Body of pancreas (tissue), 4 donors: Measurements from ENCODE around the gene PLEKHG3. TPM values are rescaled to one million over a fixed set of nuclear protein-coding genes. Genes with fewer than 3 reads are reported as not detected.

Experiments used
- ATAC-seq: fragments of 150-250 bp; one replicate; pipeline ENCODE4 v1.9.1; 2016
- DNase-seq, 4 donors: peaks; one replicate each; pipeline ENCODE4 v3.0.0-alpha.2; 2019
- H3K27ac ChIP-seq, 4 donors: fragments of 200-600 bp; sonication (generic); 1 replicate in 3 of 4; 2 replicates in 1 of 4; pipeline versions ENCODE4 v1.5.1 to v1.6.1; 2016 to 2019; ENCODE audit warnings: mild to moderate bottlenecking in 1 of 4, mixed read lengths in 1 of 4, moderate library complexity in 1 of 4
- H3K27me3 ChIP-seq, 2 donors: fragments of 200-600 bp; sonication (generic); one replicate each; pipeline ENCODE4 v1.6.0; 2016; ENCODE audit warnings: mild to moderate bottlenecking in 1 of 2
- H3K36me3 ChIP-seq, 2 donors: fragments of 200-600 bp; sonication (generic); replicated peaks in 1 of 2; 2 replicates each; pipeline ENCODE4 v1.5.1; 2016; ENCODE audit warnings: low read depth in 2 of 2; ENCODE audit not compliant: insufficient read depth in 1 of 2
- H3K4me1 ChIP-seq: fragments of 200-600 bp; sonication (generic); one replicate; pipeline ENCODE4 v1.6.0; 2016
- H3K4me3 ChIP-seq, 2 donors: fragments of 200-600 bp; sonication (generic); 1 replicate in 1 of 2; 2 replicates in 1 of 2; pipeline ENCODE4 v1.5.1; 2016 to 2019
- H3K9me3 ChIP-seq, 3 donors: fragments of 200-600 bp; sonication (generic); 1 replicate in 2 of 3; 2 replicates in 1 of 3; pipeline ENCODE4 v1.5.1; 2016
- CTCF ChIP-seq, 7 experiments: fragments of 450-650 bp in 4 of 7; fragments of 200-600 bp in 3 of 7; sonication (generic) in 3 of 7; IDR thresholded peaks; one replicate each; pipeline ENCODE4 v1.5.1; 2016 to 2019; ENCODE audit warnings: antibody characterized with exemption in 7 of 7
- POLR2A ChIP-seq, 3 donors: fragments of 450-650 bp; IDR thresholded peaks; one replicate each; pipeline ENCODE4 v1.6.1; 2016; ENCODE audit warnings: antibody characterized with exemption in 3 of 3, mild to moderate bottlenecking in 2 of 3
- WGBS, 2 donors: methylation state at CpG; one replicate each; pipeline ENCODE4 v1.1.5; 2017; 5-methylcytosine and 5-hydroxymethylcytosine counted together
- intact Hi-C: fragments of 100-400 bp; cut with DNase I; formaldehyde crosslinking; loops from one replicate; pipeline ENCODE4 v1.15.1; 2023
- total RNA-seq, 2 donors: library from RNA; depleted of rRNA; stranded (reverse); fragments of >200 nt; gene quantifications; one replicate each; pipeline ENCODE4 v1.1.0, GENCODE V29; 2016

Gene PLEKHG3
- total RNA-seq, 2 donors from 2014 or later = 34.5 to 40.2 TPM

- peaks cover 96% of the 10 kb centered on the region for H3K4me1 ChIP-seq
- no peaks in the 10 kb centered on the region for H3K9me3 ChIP-seq
- no peaks in the 10 kb centered on the region for H3K27me3 ChIP-seq
- no peak overlapping the region for H3K4me3 ChIP-seq
- 92 to 93% methylated on average over 7 of the region's 7 CpGs for WGBS, 2 donors
- no peak for TF ChIP-seq POLR2A (IDR thresholded peaks at IDR 0.05)
- no peak for TF ChIP-seq CTCF (IDR thresholded peaks at IDR 0.05)
- intact Hi-C loops = no loop called here
- peak overlapping the region; percentile 90 to 93 (median 93) for H3K27ac ChIP-seq
- ATAC-seq (no peak), DNase-seq (peak in 2 of 4 donors; percentile 4 to 11)
- no peaks in the 10 kb centered on the region for H3K36me3 ChIP-seq
Observed at GRCh38 chr14:64718762-64719161, 14.5 kb downstream of the PLEKHG3 start.

- ATAC-seq (no peak), DNase-seq (peak in 2 of 4 donors; percentile 6 to 12)
- Histone ChIP-seq H3K27ac (peak overlapping the region; percentile 90 to 93 (median 93)), H3K9me3 (no peaks in the 10 kb centered on the region), H3K4me1 (peaks cover 98% of the 10 kb centered on the region), H3K4me3 (no peak overlapping the region), H3K36me3 (no peaks in the 10 kb centered on the region), H3K27me3 (no peaks in the 10 kb centered on the region)
- intact Hi-C loops = no loop called here
- 79% methylated on average over 7 of the region's 7 CpGs for WGBS, 2 donors
- no peak for TF ChIP-seq CTCF (IDR thresholded peaks at IDR 0.05)
- no peak for TF ChIP-seq POLR2A (IDR thresholded peaks at IDR 0.05)
Observed at GRCh38 chr14:64719601-64720000, 15.4 kb downstream of the PLEKHG3 start.

GRCh38 chr14:64720131-64720576 lies 15.9 kb downstream of the PLEKHG3 start:
- no peak overlapping the region for H3K4me3 ChIP-seq
- no peaks in the 10 kb centered on the region for H3K27me3 ChIP-seq
- ATAC-seq = peak; percentile 58
- TF ChIP-seq CTCF (IDR thresholded peaks at IDR 0.05) (no peak), POLR2A (IDR thresholded peaks at IDR 0.05) (peak in 2 of 3 donors; percentile 26 to 35)
- peaks cover 98% of the 10 kb centered on the region for H3K4me1 ChIP-seq
- no peaks in the 10 kb centered on the region for H3K9me3 ChIP-seq
- H3K36me3 ChIP-seq = no peaks in the 10 kb centered on the region
- H3K27ac ChIP-seq = peak overlapping the region; percentile 90 to 93 (median 93)
- peak; percentile 67 to 83 (median 78) for DNase-seq
- intact Hi-C loops = no loop called here
- 36 to 44% methylated on average over 7 of the region's 7 CpGs for WGBS, 2 donors

- no peaks in the 10 kb centered on the region for H3K36me3 ChIP-seq
- H3K4me3 ChIP-seq = no peak overlapping the region
- TF ChIP-seq POLR2A (IDR thresholded peaks at IDR 0.05) = peak in 2 of 3 donors; percentile 47 to 51
- no peak for TF ChIP-seq CTCF (IDR thresholded peaks at IDR 0.05)
- intact Hi-C loops = no loop called here
- H3K4me1 ChIP-seq = peaks cover 99% of the 10 kb centered on the region
- no peaks in the 10 kb centered on the region for H3K27me3 ChIP-seq
- ATAC-seq = peak; percentile 70
- WGBS, 2 donors = 0 to 6% methylated on average over 5 of the region's 5 CpGs
- DNase-seq = peak; percentile 77 to 90 (median 87)
- H3K9me3 ChIP-seq = no peaks in the 10 kb centered on the region
- peak overlapping the region; percentile 90 to 93 (median 93) for H3K27ac ChIP-seq
Observed at GRCh38 chr14:64721391-64721791, 17.2 kb downstream of the PLEKHG3 start.

- H3K27ac ChIP-seq = peak overlapping the region; percentile 90 to 93 (median 93)
- 64 to 67% methylated on average over 9 of the region's 9 CpGs for WGBS, 2 donors
- H3K4me1 ChIP-seq = peaks cover 99% of the 10 kb centered on the region
- intact Hi-C loops = no loop called here
- H3K27me3 ChIP-seq = no peaks in the 10 kb centered on the region
- no peak for TF ChIP-seq POLR2A (IDR thresholded peaks at IDR 0.05)
- no peaks in the 10 kb centered on the region for H3K9me3 ChIP-seq
- DNase-seq = peak in 1 of 4 donors; percentile 6
- peak; percentile 0 for ATAC-seq
- no peak overlapping the region for H3K4me3 ChIP-seq
- H3K36me3 ChIP-seq = no peaks in the 10 kb centered on the region
Observed at GRCh38 chr14:64721899-64722298, 17.7 kb downstream of the PLEKHG3 start.
